Prostate gland (tissue), 2 donors: ENCODE results near the gene GABARAPL1.

Experiments used
- CTCF ChIP-seq, 4 experiments: fragments of 200-600 bp in 2 of 4; fragments of 450-650 bp in 2 of 4; sonication (generic) in 2 of 4; IDR thresholded peaks; 1 replicate in 3 of 4; 2 replicates in 1 of 4; pipeline ENCODE4 v1.5.1; 2016 to 2019; ENCODE audit warnings: antibody characterized with exemption in 4 of 4, mild to moderate bottlenecking in 2 of 4, moderate library complexity in 2 of 4
- POLR2A ChIP-seq: fragments of 450-650 bp; IDR thresholded peaks from one replicate; pipeline ENCODE4 v1.6.1; 2016; ENCODE audit warnings: antibody characterized with exemption, mild to moderate bottlenecking
- POLR2AphosphoS5 ChIP-seq: sonication (generic); formaldehyde crosslinking; IDR thresholded peaks from one replicate; pipeline ENCODE4 v1.6.1; 2017; ENCODE audit warnings: antibody characterized with exemption

DNA sequence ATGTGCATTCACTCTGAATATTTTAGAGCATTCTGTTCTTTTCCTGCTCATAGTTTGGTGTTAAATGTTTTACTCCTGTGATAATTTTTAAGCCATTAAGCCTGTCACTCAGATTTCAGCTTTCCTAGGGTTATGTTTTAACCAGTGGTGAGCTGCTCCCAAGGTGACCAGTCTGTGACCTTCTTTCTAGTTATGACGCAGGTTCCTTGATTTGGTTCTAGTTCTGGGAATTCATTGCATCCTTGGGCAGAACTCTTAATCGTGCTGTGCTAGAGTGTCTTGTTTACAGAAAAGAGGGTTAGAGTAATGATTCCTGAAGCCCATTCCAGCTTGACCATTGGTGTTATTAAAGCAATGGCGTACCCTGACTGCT, 2.2 kb downstream of the GABARAPL1 start:
- TF ChIP-seq CTCF (IDR thresholded peaks at IDR 0.05) (no peak), POLR2AphosphoS5 (no peak), POLR2A (no peak)
